GM18907 (cell line): ENCODE measurements around the gene CLCC1.

Experiments used
- ATAC-seq: cut with Tn5 transposase; IDR thresholded peaks from one replicate; pipeline ENCODE4 v1.9.1; 2021; ENCODE audit warnings: mild to moderate bottlenecking, moderate library complexity; ENCODE audit not compliant: unreplicated experiment

The CLCC1 gene

GRCh38 chr1:108916788-108917187 is 46.5 kb downstream of the CLCC1 start:
- ATAC-seq, result no peak
